Astrocyte of the spinal cord (primary cell): ENCODE results near the gene HNRNPU.
A peak's percentile ranks its signal among the peaks of the same experiment; 100 is the strongest.

Experiments
- DNase-seq: peaks from one replicate; pipeline ENCODE4 v3.0.0; 2011; ENCODE audit warnings: low read depth, low spot score
- H3K4me3 ChIP-seq: 2 replicates; pipeline ENCODE4 v1.5.1; 2011; ENCODE audit warnings: low read depth, mild to moderate bottlenecking, low read length, moderate library complexity
- in situ Hi-C: cut with HindIII; loops from 2 replicates; pipeline ENCODE4 v1.10.0; 2017; ENCODE audit warnings: low sequenced_read_pairs
- TF ChIP-seq, protein P1 (sequence below): IDR thresholded peaks from 2 replicates; pipeline ENCODE4 v1.5.1; 2012; ENCODE audit warnings: low read depth, mild to moderate bottlenecking, low read length, inconsistent platforms

HNRNPU gene

DNA sequence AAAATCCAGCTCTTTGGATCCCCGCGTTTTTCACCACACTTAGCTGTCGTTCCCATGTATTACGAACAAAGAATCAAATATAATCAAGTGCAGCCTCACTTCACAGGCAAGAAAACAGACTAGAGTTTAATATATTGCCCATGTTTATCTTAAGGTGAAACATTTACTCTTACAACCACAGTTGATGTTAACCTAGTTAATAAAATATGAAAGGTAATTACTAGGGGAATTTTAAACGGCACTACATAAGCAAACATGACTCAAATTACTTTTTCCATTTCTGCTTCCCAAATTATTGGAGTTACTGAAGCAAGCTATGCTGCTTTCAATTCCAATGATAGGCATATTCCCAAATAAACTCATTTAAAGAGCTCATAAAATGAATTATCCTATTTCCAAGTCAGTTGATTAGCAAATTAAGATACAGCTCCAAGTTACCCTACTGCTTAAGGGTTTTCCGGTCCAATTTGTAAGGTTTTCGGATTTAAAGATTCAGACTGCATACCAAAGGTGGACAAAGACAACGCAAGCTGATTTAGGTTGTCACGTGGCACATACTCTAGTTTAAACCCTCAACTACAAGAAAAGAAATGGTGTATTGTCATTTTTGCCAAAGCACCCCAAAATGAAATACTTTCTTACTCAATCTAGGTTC, 22.9 kb downstream of the HNRNPU start:
- in situ Hi-C loops, result no loop called here
- no peak overlapping the region for H3K4me3 ChIP-seq
- TF ChIP-seq, protein P1, sequence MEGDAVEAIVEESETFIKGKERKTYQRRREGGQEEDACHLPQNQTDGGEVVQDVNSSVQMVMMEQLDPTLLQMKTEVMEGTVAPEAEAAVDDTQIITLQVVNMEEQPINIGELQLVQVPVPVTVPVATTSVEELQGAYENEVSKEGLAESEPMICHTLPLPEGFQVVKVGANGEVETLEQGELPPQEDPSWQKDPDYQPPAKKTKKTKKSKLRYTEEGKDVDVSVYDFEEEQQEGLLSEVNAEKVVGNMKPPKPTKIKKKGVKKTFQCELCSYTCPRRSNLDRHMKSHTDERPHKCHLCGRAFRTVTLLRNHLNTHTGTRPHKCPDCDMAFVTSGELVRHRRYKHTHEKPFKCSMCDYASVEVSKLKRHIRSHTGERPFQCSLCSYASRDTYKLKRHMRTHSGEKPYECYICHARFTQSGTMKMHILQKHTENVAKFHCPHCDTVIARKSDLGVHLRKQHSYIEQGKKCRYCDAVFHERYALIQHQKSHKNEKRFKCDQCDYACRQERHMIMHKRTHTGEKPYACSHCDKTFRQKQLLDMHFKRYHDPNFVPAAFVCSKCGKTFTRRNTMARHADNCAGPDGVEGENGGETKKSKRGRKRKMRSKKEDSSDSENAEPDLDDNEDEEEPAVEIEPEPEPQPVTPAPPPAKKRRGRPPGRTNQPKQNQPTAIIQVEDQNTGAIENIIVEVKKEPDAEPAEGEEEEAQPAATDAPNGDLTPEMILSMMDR, result no peak
- no peak for DNase-seq

DNA sequence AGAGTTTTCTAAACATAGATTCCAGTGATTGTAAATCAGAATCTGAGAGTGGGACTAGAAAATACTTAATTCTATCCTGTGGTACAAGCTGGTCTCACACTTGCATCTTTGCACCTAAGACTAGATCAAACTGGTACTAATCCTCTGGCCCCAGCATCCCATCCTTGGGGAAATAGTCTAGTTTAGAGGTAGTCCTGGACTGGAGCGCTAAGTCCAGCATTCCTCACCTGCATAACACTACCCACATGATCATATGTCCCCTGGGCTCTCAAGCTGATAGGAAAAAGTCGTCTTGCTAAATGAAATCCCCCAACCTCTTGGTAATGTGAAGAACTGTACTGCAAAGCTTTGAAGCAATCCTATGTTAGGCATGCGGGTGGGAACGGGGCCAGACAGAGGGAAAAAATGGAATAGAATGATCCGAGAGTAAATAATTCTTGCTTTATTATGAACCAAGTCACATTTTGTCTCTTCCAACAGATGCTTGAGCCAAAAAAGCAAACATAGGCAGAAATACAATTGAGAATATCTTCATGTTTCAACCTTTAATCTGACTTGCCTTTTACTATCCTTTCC, 24.0 kb downstream of the HNRNPU start:
- H3K4me3 ChIP-seq, result no peak overlapping the region
- DNase-seq, result no peak
- TF ChIP-seq, protein P1, result no peak
- in situ Hi-C loops, result no loop called here

DNA sequence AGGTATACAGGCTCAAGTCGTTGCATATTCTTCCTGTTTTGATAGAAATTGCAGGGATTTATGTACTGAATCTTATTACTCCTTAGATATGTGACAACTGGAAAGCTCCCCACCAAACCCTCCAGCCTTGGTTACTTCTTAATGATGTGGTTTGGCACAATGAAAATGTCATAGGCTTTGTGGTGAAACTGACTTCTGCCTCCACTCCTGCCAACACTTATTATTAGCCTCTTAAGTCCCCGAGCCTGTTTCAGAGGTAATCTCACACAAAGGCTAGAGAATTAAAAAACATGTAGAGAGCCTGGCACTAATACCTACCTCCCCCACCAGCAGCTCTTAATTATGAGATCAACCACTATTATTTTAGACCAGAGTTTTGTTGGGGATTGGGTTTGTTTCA, 24.7 kb downstream of the HNRNPU start:
- DNase-seq, result peak; percentile 57
- in situ Hi-C loops, result no loop called here
- H3K4me3 ChIP-seq, result no peak overlapping the region
- TF ChIP-seq, protein P1, result no peak

DNA sequence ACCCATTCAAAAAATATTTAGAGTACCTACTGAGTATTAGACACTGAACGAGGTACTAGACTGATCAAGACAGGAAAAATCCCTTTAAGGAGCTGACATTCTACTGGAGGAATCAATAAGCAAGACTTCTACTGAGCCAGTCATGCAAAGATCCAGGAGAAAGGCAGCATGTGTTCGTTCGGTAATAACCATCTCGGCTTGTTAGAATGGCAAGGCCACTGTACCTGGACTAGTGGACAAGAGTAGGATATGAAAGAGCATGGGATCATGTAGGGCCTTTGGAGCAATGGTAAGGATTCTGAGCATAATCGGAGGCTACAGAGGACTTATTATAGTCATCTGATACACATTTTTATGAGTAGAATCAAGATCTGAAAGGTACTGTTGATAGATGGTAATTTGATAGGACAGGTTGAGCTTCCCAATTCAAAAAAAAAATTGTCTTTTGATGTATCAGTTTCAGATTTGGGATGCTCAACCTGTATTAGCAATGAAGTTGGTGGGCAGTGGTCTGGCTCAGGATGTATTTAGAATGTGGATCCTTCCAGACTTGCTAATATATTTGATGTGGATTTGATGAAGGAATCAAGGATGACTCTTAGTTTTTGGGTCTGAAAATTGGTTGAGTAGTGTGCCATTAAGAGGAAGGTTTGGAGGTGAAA, 26.6 kb downstream of the HNRNPU start:
- in situ Hi-C loops, result no loop called here
- TF ChIP-seq, protein P1, result no peak
- no peak for DNase-seq
- H3K4me3 ChIP-seq, result no peak overlapping the region

DNA sequence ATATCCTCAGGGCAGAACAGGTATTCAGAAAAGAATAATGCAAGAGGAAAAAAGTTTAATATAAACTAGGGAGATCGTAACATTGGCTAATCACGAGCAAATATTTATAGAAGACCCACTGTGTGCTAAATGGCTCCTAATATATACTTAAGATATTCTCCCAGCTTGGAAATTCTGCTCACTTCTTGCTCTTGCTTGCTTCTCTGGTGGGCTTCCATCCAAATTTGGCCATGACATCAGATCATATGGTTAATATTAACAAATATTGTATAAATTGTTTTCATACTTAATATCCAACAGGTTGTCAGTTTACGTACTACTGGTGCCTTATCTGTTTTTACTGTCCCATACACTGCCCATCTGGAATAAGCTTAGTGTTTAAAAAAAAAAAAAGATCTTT, 27.8 kb downstream of the HNRNPU start:
- peak overlapping the region; percentile 85 for H3K4me3 ChIP-seq
- in situ Hi-C loops, result no loop called here
- no peak for DNase-seq
- TF ChIP-seq, protein P1, result no peak

DNA sequence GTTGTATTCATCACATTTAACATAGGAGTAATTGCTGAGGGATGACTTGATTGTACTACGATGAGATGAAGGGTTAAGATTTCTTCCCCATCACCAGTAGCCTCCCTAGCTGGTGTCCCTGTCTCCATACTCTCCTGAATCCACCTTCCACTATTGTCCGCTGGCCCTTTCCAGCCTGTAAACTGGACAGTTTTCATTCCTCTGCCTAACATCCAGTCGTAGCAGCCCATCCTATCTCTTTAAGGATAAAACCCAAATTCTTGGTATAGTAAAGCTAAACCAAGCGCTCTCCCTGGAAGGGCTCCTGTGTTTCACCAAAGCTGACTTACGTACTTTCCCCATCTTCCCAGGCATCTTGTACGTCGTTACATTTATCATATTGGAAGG, 28.2 kb downstream of the HNRNPU start:
- peak overlapping the region; percentile 85 for H3K4me3 ChIP-seq
- TF ChIP-seq, protein P1, result no peak
- DNase-seq, result peak; percentile 55
- in situ Hi-C loops, result no loop called here
